Measurements from ENCODE around the gene HSPA9. TPM values are rescaled to one million over a fixed set of nuclear protein-coding genes. Genes with fewer than 3 reads are reported as not detected.
A peak's percentile ranks its signal among the peaks of the same experiment; 100 is the strongest.

HSPA9 gene
- polyA plus RNA-seq, 3 donors: 67.8 to 82.4 (median 81.8) TPM

DNA sequence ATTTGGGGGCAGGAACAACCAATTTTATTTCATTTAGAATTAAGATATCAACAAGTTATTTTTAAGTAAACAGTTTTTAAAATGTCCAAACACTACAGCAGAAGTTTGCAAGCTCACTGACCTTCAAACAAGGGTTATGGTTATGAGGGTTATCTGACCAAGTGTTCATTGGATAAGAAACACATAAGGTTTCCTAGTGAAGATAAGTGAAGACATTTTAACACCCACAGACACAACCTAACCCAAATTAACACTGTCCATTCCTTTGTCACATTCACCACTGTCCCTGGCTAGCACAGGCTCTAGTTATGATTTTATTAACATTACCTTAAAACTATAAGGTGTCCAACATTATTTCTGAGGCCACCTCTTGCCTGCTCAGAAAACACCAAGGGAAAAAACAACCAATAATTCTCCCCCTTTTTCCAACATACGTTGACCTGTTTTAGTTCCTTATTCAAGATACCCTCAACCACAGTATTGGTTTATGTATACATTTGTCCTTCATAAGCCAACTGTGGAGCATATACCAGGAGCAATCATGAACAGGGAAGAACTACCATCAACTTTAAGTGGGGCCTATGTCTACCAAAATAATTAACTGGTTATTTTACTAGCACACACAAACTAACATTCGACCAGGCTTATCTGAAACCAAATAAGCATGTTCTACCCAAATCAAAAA, 36.1 kb downstream of the HSPA9 start:
- 0% methylated on average over 1 of the region's 2 CpGs for WGBS (ENCODE audit: insufficient coverage)
- peaks cover 31 to 39% of the 10 kb centered on the region in 2 donors for H3K4me1 ChIP-seq (ENCODE audit: control insufficient read depth in 1 of 2, insufficient read depth in 2 of 2, low read length in 2 of 2)
- TF ChIP-seq CTCF (IDR thresholded peaks at IDR 0.05): no peak
- H3K27ac Mint-ChIP-seq: peak overlapping the region in 6 of 7 donors; percentile 15 to 76 (median 68)
- intact Hi-C loops (cut with micrococcal nuclease): no loop called here
- no peaks in the 10 kb centered on the region for H3K27me3 ChIP-seq (ENCODE audit: control insufficient read depth in 2 of 2, insufficient read depth in 2 of 2, low read length in 2 of 2)
- peaks cover 11 to 28% of the 10 kb centered on the region in 2 donors for H3K36me3 ChIP-seq (replicated peaks in 1 of 2; ENCODE audit: control insufficient read depth in 1 of 2, insufficient read depth in 2 of 2, low read length in 2 of 2)
- peak overlapping the region; percentile 81 for H3K4me2 ChIP-seq (replicated peaks; ENCODE audit: extremely low read depth, low read length, poor library complexity, severe bottlenecking)
- H3K4me3 Mint-ChIP-seq: no peak overlapping the region
- H3K9ac ChIP-seq (ENCODE audit: insufficient read depth, low read length, poor library complexity, severe bottlenecking): no peak overlapping the region
- H2AFZ ChIP-seq (ENCODE audit: insufficient read depth, low read depth, low read length, poor library complexity, severe bottlenecking): no peak overlapping the region
- H3K36me3 Mint-ChIP-seq: peaks cover 18 to 45% of the 10 kb centered on the region in 2 donors
- no peaks in the 10 kb centered on the region for H3K27me3 Mint-ChIP-seq (ENCODE audit: low read depth in 3 of 3)
- no peak for DNase-seq
- H3K27ac ChIP-seq (ENCODE audit: low read depth in 1 of 2, low read length in 2 of 2): peak overlapping the region in 1 of 2 donors; percentile 34
- peaks cover 0 to 2% (median 0%) of the 10 kb centered on the region in 7 donors for H3K9me3 Mint-ChIP-seq
- peaks cover 82% of the 10 kb centered on the region for H4K20me1 ChIP-seq (ENCODE audit: insufficient read depth, low read length)
- H3K4me1 Mint-ChIP-seq: peaks cover 32% of the 10 kb centered on the region
- H3K9me3 ChIP-seq (replicated peaks in 1 of 2; ENCODE audit: control insufficient read depth in 1 of 2, insufficient read depth in 1 of 2, low read length in 2 of 2): no peaks in the 10 kb centered on the region
- H3K4me3 ChIP-seq (replicated peaks in 1 of 3; ENCODE audit: low read depth in 2 of 3, low read length in 3 of 3): peak overlapping the region in 1 of 3 experiments; percentile 98
- peaks cover 94% of the 10 kb centered on the region for H3K79me2 ChIP-seq (ENCODE audit: insufficient read depth, low read length)

- Histone ChIP-seq H3K9ac (ENCODE audit: insufficient read depth, low read length, poor library complexity, severe bottlenecking) (no peak overlapping the region), H4K20me1 (ENCODE audit: insufficient read depth, low read length) (peaks cover 96% of the 10 kb centered on the region), H3K4me2 (replicated peaks; ENCODE audit: extremely low read depth, low read length, poor library complexity, severe bottlenecking) (no peak overlapping the region), H3K4me1 (ENCODE audit: control insufficient read depth in 1 of 2, insufficient read depth in 2 of 2, low read length in 2 of 2) (peaks cover 26 to 31% of the 10 kb centered on the region in 2 donors), H3K4me3 (replicated peaks in 1 of 3; ENCODE audit: low read depth in 2 of 3, low read length in 3 of 3) (no peak overlapping the region), H2AFZ (ENCODE audit: insufficient read depth, low read depth, low read length, poor library complexity, severe bottlenecking) (no peak overlapping the region), H3K27me3 (ENCODE audit: control insufficient read depth in 2 of 2, insufficient read depth in 2 of 2, low read length in 2 of 2) (no peaks in the 10 kb centered on the region), H3K79me2 (ENCODE audit: insufficient read depth, low read length) (peaks cover 99% of the 10 kb centered on the region), H3K9me3 (replicated peaks in 1 of 2; ENCODE audit: control insufficient read depth in 1 of 2, insufficient read depth in 1 of 2, low read length in 2 of 2) (no peaks in the 10 kb centered on the region), H3K27ac (ENCODE audit: low read depth in 1 of 2, low read length in 2 of 2) (peak overlapping the region in 1 of 2 donors; percentile 29), H3K36me3 (replicated peaks in 1 of 2; ENCODE audit: control insufficient read depth in 1 of 2, insufficient read depth in 2 of 2, low read length in 2 of 2) (peaks cover 11 to 49% of the 10 kb centered on the region in 2 donors)
- intact Hi-C loops (cut with micrococcal nuclease): no loop called here
- 86% methylated on average over 2 of the region's 4 CpGs for WGBS (ENCODE audit: insufficient coverage)
- Mint-ChIP-seq H3K9me3 (peaks cover 0 to 1% (median 0%) of the 10 kb centered on the region in 7 donors), H3K4me3 (no peak overlapping the region), H3K36me3 (peaks cover 28 to 61% of the 10 kb centered on the region in 2 donors), H3K4me1 (peaks cover 29% of the 10 kb centered on the region), H3K27me3 (ENCODE audit: low read depth in 3 of 3) (no peaks in the 10 kb centered on the region), H3K27ac (peak overlapping the region in 2 of 7 donors; percentile 1 to 18)
- peak; percentile 54 for TF ChIP-seq CTCF (IDR thresholded peaks at IDR 0.05)
- DNase-seq: no peak
Measured at GRCh38 chr5:138536665-138537315, 38.4 kb downstream of the HSPA9 start.
